Astrocyte (in vitro differentiated cells and primary cell): ENCODE data around the gene PDE6D. TPM values are rescaled to one million over a fixed set of nuclear protein-coding genes. Genes with fewer than 3 reads are reported as not detected.
A peak's percentile ranks its signal among the peaks of the same experiment; 100 is the strongest.

Experiments used
- DNase-seq: peaks from one replicate; pipeline ENCODE4 v3.0.0-alpha.2; 2010; ENCODE audit warnings: low read depth
- FAIRE-seq: peaks from 2 replicates; lab custom pipeline; 2011; peaks lifted over from hg19 to GRCh38; lab: Jason Lieb, UNC
- H2AFZ ChIP-seq: 2 replicates; pipeline ENCODE4 v1.6.0; 2012; ENCODE audit warnings: low read depth, low read length, inconsistent platforms
- H3K27ac ChIP-seq: 2 replicates; pipeline ENCODE4 v1.5.1; 2011; ENCODE audit warnings: low read depth, low read length, inconsistent platforms
- H3K27me3 ChIP-seq: 2 replicates; pipeline ENCODE4 v1.6.0; 2011; ENCODE audit warnings: low read length, inconsistent platforms; ENCODE audit not compliant: insufficient read depth
- H3K36me3 ChIP-seq: 2 replicates; pipeline ENCODE4 v1.5.1; 2011; ENCODE audit warnings: low read length, inconsistent platforms; ENCODE audit not compliant: insufficient read depth
- H3K4me1 ChIP-seq: 2 replicates; pipeline ENCODE4 v1.5.1; 2011; ENCODE audit warnings: low read length, inconsistent platforms; ENCODE audit not compliant: insufficient read depth
- H3K4me2 ChIP-seq: 2 replicates; pipeline ENCODE4 v1.6.0; 2012; ENCODE audit warnings: low read length, inconsistent platforms
- H3K4me3 ChIP-seq: 2 replicates; pipeline ENCODE4 v1.5.1; 2011; ENCODE audit warnings: low read depth, mild to moderate bottlenecking, low read length, inconsistent platforms; ENCODE audit not compliant: insufficient read depth
- H3K79me2 ChIP-seq: 2 replicates; pipeline ENCODE4 v1.6.0; 2012; ENCODE audit warnings: mild to moderate bottlenecking, low read length, inconsistent platforms; ENCODE audit not compliant: insufficient read depth
- H3K9ac ChIP-seq: 2 replicates; pipeline ENCODE4 v1.6.0; 2012; ENCODE audit warnings: mild to moderate bottlenecking, low read length, inconsistent platforms
- H3K9me3 ChIP-seq: 2 replicates; pipeline ENCODE4 v1.5.1; 2012; ENCODE audit warnings: low read depth, mild to moderate bottlenecking, low read length, inconsistent platforms; ENCODE audit not compliant: insufficient read depth
- H4K20me1 ChIP-seq: 2 replicates; pipeline ENCODE4 v1.6.0; 2012; ENCODE audit warnings: low read length, inconsistent platforms; ENCODE audit not compliant: insufficient read depth
- H3K27ac Mint-ChIP-seq: one replicate; pipeline ENCODE4 v1.8.0; 2021; ENCODE audit warnings: mild to moderate bottlenecking, mixed read lengths; ENCODE audit not compliant: unreplicated experiment
- H3K27me3 Mint-ChIP-seq: one replicate; pipeline ENCODE4 v1.8.0; 2021; ENCODE audit warnings: low read depth, mixed read lengths; ENCODE audit not compliant: unreplicated experiment
- H3K36me3 Mint-ChIP-seq: one replicate; pipeline ENCODE4 v1.8.0; 2021; ENCODE audit warnings: low read depth, mixed read lengths; ENCODE audit not compliant: unreplicated experiment
- H3K4me1 Mint-ChIP-seq: one replicate; pipeline ENCODE4 v1.8.0; 2021; ENCODE audit warnings: low read depth, mixed read lengths; ENCODE audit not compliant: unreplicated experiment
- H3K4me3 Mint-ChIP-seq: one replicate; pipeline ENCODE4 v1.8.0; 2021; ENCODE audit warnings: mild to moderate bottlenecking, moderate library complexity, mixed read lengths; ENCODE audit not compliant: unreplicated experiment
- H3K9me3 Mint-ChIP-seq: one replicate; pipeline ENCODE4 v1.8.0; 2021; ENCODE audit warnings: mild to moderate bottlenecking, mixed read lengths; ENCODE audit not compliant: unreplicated experiment
- EZH2 ChIP-seq: IDR thresholded peaks from 2 replicates; pipeline ENCODE4 v1.6.1; 2012; ENCODE audit warnings: mild to moderate bottlenecking, low read length, inconsistent platforms; ENCODE audit not compliant: insufficient read depth
- total RNA-seq: library from RNA; stranded (reverse); gene quantifications from 2 replicates; pipeline ENCODE4 v1.2.1, GENCODE V29; 2021
- TF ChIP-seq, protein P1 (sequence below): IDR thresholded peaks from 2 replicates; pipeline ENCODE4 v1.5.1; 2011; ENCODE audit warnings: low read depth, mild to moderate bottlenecking, inconsistent platforms, low read length, moderate library complexity; ENCODE audit not compliant: insufficient read depth

PDE6D gene
- total RNA-seq, 1 donor from 2014 or later: 19.0 TPM

- TF ChIP-seq EZH2: no peak
- TF ChIP-seq, protein P1, sequence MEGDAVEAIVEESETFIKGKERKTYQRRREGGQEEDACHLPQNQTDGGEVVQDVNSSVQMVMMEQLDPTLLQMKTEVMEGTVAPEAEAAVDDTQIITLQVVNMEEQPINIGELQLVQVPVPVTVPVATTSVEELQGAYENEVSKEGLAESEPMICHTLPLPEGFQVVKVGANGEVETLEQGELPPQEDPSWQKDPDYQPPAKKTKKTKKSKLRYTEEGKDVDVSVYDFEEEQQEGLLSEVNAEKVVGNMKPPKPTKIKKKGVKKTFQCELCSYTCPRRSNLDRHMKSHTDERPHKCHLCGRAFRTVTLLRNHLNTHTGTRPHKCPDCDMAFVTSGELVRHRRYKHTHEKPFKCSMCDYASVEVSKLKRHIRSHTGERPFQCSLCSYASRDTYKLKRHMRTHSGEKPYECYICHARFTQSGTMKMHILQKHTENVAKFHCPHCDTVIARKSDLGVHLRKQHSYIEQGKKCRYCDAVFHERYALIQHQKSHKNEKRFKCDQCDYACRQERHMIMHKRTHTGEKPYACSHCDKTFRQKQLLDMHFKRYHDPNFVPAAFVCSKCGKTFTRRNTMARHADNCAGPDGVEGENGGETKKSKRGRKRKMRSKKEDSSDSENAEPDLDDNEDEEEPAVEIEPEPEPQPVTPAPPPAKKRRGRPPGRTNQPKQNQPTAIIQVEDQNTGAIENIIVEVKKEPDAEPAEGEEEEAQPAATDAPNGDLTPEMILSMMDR: peak; percentile 20
- Mint-ChIP-seq H3K9me3 (no peaks in the 10 kb centered on the region), H3K27me3 (peaks cover 20% of the 10 kb centered on the region), H3K36me3 (no peaks in the 10 kb centered on the region), H3K4me3 (no peak overlapping the region), H3K4me1 (no peaks in the 10 kb centered on the region), H3K27ac (peak overlapping the region; percentile 6)
- Histone ChIP-seq H2AFZ (peak overlapping the region; percentile 35), H3K4me1 (no peaks in the 10 kb centered on the region), H3K4me2 (no peak overlapping the region), H3K79me2 (no peaks in the 10 kb centered on the region), H4K20me1 (no peaks in the 10 kb centered on the region), H3K27ac (no peak overlapping the region), H3K4me3 (no peak overlapping the region), H3K9me3 (no peaks in the 10 kb centered on the region), H3K27me3 (no peaks in the 10 kb centered on the region), H3K9ac (no peak overlapping the region), H3K36me3 (no peaks in the 10 kb centered on the region)
- DNase-seq (no peak), FAIRE-seq (no peak)
These were observed 93.8 kb downstream of the PDE6D start for GRCh38 chr2:231687133-231687852.

- H4K20me1 ChIP-seq: no peaks in the 10 kb centered on the region
- DNase-seq (no peak), FAIRE-seq (no peak)
- H3K4me3 Mint-ChIP-seq: no peak overlapping the region
- no peaks in the 10 kb centered on the region for H3K9me3 Mint-ChIP-seq
- H3K27ac Mint-ChIP-seq: peak overlapping the region; percentile 6
- H3K4me3 ChIP-seq: no peak overlapping the region
- TF ChIP-seq, protein P1: no peak
- TF ChIP-seq EZH2: no peak
- H2AFZ ChIP-seq: no peak overlapping the region
- H3K36me3 Mint-ChIP-seq: no peaks in the 10 kb centered on the region
- no peaks in the 10 kb centered on the region for H3K36me3 ChIP-seq
- H3K27me3 ChIP-seq: no peaks in the 10 kb centered on the region
- H3K4me1 ChIP-seq: peaks cover 2% of the 10 kb centered on the region
- H3K27me3 Mint-ChIP-seq: peaks cover 20% of the 10 kb centered on the region
- H3K9me3 ChIP-seq: no peaks in the 10 kb centered on the region
- peaks cover 4% of the 10 kb centered on the region for H3K4me1 Mint-ChIP-seq
- no peak overlapping the region for H3K9ac ChIP-seq
- no peaks in the 10 kb centered on the region for H3K79me2 ChIP-seq
- H3K4me2 ChIP-seq: no peak overlapping the region
- no peak overlapping the region for H3K27ac ChIP-seq
These were observed 94.6 kb downstream of the PDE6D start for GRCh38 chr2:231686192-231687100.
